Stimulated activated CD8-positive, alpha-beta memory T cell treated with anti-CD3 and anti-CD28 coated beads, Interleukin-12 subunit alpha, Interleukin-12 subunit beta, amount 100 ng/mL, for 1 hour (primary cell): ENCODE data around the gene ERMARD.

Experiments
- DNase-seq: peaks from one replicate; pipeline ENCODE4 v3.0.0-alpha.2; 2020; ENCODE audit warnings: low read depth

ERMARD gene

GRCh38 chr6:169802790-169803189 lies 51.4 kb downstream of the ERMARD start:
- DNase-seq: no peak

- DNase-seq: no peak
These were observed 51.9 kb downstream of the ERMARD start for GRCh38 chr6:169803271-169803811.

DNA sequence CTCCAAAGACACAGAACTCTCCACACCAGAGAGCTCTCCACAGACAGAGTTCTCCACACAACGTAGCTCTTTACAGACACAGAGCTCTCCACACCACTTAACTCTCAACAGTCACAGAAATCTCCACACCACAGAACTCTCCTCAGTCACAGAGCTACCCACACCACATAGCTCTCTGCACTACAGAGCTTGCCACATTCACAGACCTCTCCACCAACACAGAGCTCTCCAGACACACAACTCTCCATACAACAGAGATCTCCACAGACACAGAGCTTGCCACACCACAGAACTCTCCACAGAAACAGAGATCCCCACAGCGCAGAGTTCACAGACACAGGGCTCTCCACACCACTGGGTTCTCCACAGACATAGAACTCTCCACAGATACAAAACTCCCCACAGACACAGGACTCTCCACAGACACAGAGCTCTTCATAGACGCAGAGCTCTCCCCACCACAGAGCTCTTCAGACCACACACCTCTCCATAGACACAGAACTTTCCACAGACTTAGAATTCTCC lies 52.5 kb downstream of the ERMARD start:
- DNase-seq: no peak

DNA sequence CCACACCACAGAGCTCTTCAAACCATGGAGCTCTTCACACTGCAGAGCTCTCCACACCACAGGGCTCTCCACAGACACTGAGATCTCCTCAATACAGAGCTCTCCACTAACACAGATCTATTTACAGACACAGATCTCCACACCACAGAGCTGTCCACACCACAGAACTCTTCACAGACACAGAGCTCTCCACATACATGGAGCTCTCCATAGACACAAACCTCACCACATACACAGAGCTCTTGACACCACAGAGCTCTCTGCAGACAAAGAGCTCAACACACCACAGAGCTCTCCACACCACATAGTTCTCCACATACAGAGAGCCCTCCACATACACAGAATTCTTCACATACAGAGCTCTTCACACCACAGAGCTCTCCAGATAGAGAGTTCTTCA lies 53.0 kb downstream of the ERMARD start:
- DNase-seq: no peak

- DNase-seq: no peak
These were observed 53.9 kb downstream of the ERMARD start for GRCh38 chr6:169805242-169805838.

DNA sequence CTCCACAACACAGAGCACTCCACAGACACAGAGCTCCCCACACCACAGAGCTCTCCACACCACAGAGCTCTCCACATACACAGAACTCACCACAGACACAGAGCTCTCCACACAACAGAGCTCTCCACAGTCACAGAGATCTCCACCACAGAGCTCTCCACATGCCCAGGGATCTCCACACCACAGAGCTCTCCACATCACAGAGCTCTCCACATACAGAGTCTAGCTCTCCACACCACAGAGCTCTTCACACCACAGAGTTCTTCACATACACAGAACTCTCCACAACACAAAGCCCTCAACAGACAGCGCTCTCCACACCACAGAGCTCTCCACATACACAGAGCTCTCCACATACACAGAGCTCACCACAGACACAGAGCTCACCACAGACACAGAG lies 55.3 kb downstream of the ERMARD start:
- DNase-seq: no peak

- no peak for DNase-seq
These were observed 55.8 kb downstream of the ERMARD start for GRCh38 chr6:169807229-169807628.

DNA sequence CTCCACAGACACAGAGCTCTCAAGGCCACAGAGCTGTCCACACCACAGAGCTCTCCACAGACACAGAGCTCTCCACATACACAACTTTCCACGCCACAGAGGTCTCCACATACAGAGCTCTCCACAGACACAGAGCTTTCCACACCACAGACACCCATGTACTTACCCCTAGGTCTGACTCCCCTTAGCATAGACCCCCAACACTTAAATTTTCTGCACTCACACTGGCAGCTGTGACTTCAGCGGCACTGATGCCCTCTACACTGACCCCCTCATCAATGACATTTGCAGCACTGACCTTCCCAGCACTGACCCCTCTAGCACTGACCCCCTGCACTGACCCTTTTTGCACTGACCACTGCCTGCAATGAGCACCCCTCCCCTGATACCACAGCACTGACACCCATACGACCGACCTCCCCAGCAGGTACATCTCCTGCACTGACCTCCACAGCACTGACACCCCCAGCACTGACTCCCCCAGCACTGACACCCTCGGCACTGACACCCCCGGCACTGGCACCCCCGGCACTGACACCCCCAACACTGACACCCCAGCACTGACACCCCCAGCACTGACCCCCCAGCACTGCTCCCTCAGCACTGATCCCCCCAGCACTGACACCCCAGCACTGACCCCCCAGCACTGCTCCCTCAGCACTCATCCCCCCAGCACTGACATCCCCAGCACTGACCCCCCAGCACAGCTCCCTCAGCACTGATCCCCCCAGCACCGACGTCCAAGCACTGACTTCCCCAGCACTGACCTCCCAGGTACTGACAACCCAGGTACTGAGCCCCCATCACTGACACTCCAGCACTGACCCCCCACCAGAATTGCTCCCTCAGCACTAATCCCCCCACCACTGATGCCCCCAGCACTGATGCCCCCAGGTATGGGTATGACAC lies 56.5 kb downstream of the ERMARD start:
- DNase-seq: no peak

- no peak for DNase-seq
These were observed 57.2 kb downstream of the ERMARD start for GRCh38 chr6:169808608-169808967.

- DNase-seq: no peak
These were observed 58.0 kb downstream of the ERMARD start for GRCh38 chr6:169809386-169809785.

- DNase-seq: no peak
These were observed 58.9 kb downstream of the ERMARD start for GRCh38 chr6:169810066-169810989.

DNA sequence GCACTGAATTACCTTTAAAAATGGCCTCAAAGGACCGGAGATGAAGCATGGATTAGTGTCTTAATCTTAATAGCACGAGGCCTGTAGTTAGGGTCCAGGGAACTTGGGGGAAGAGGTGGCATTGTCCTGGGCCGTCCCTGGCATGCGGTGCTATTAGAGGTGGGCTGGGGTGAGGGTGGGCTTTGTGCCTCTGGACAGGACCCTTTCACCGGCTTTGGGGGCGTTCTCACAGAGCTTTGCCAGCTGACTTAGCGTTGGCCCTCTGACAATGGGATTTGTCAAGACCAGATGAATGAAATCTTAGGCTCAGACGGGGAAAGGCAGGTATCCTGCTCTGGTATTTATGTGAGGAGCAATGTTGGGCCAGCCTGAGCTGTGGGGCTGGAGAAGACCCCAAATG lies 59.6 kb downstream of the ERMARD start:
- DNase-seq: no peak

GRCh38 chr6:169811521-169812256 lies 60.3 kb downstream of the ERMARD start:
- no peak for DNase-seq

DNA sequence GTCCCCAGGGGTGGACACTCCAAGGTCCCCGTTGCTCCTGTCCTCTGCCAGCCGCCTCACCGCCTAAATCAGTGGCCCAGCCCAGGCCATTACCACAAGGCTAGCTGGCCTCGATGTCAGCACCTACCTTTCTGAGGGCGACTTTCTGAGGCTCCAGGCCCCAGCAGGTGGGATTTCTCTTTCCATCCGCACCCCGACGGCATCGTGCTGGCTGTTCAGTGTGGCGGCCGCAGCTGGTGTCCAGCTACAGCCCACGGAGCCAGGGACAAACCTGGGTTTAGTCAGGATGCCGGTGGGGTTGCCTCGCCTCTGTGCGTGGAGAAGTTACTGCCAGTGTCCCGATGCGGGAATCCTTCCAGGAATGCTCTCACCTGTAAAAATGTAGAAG lies 60.8 kb downstream of the ERMARD start:
- DNase-seq: no peak

DNA sequence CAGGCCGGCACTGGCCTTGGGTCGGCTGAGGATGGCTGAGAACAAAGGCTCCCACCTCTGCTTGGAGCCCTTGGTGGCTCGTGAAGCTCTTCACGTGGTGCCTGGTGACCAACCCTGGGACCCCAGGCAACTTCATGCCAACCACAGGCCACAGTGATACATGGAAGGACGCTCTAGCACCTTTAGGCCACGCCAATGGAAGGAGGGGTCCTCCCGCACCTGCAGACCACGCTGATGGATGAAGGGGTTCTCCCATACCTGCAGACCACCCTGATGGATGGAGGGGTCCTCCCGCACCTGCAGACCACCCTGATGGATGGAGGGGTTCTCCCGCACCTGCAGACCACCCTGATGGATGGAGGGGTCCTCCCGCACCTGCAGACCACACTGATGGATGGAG lies 62.5 kb downstream of the ERMARD start:
- DNase-seq: no peak

DNA sequence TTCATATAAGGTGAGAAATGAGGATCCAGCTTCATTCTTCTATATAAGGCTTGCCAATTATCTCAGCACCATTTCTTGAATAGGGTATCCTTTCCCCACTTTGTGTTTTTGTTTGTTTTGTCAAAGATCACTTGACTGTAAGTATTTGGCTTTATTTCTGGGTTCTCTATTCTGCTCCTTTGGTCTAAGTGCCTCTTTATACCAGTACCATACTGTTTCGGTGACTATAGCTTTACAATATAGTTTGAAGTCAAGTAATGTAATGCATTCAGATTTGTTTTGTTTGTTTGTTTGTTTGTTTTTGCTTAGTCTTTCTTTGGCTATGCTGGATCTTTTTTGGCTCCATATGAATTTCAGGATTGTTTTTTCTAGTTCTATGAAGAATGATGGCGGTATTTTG lies 64.6 kb downstream of the ERMARD start:
- no peak for DNase-seq

DNA sequence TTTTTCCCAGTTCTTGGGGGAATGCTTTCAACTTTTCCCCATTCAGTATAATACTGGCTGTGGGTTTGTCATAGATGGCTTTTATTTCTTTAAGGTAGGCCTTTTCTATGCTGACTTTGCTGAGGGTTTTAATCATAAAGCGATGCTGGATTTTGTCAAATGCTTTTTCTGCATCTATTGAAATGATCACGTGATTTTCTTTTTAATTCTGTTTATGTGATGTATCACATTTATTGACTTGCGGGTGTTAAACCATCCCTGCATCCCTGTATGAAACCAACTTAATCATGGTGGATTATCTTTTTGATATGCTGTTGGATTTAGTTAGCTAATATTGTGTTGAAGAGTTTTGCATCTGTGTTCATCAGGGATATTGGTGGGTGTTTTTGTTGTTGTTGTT lies 65.6 kb downstream of the ERMARD start:
- no peak for DNase-seq

- DNase-seq: no peak
These were observed 68.9 kb downstream of the ERMARD start for GRCh38 chr6:169820358-169820757.

GRCh38 chr6:169824021-169824420 lies 72.6 kb downstream of the ERMARD start:
- DNase-seq: no peak

- DNase-seq: no peak
These were observed 73.6 kb downstream of the ERMARD start for GRCh38 chr6:169824848-169825557.
